HG03558 (cell line): ENCODE data around the gene TOB2.
A peak's percentile ranks its signal among the peaks of the same experiment; 100 is the strongest.
"Not testable (repeated sequence)": the region's sequence is repeated elsewhere in the genome, so short reads cannot be mapped to it uniquely, and the experiment has no call there.

Source experiments
- ATAC-seq: cut with Tn5 transposase; IDR thresholded peaks from one replicate; pipeline ENCODE4 v1.9.1; 2021; ENCODE audit warnings: moderate number of reproducible peaks; ENCODE audit not compliant: unreplicated experiment; ENCODE audit errors: extremely low read depth

Gene TOB2

GRCh38 chr22:41468381-41469217, 22.0 kb upstream of the TOB2 start, which contains the start of the genes ACO2 and PHF5A:
TSS of gene ACO2 (plus strand) at chr22:41469117. CDS start at chr22:41469147, 30 bp downstream.
TSS of gene PHF5A (minus strand) at chr22:41468692. CDS start at chr22:41468653, 39 bp downstream.
- peak; percentile 48 for ATAC-seq

GRCh38 chr22:41461901-41462300, 15.3 kb upstream of the TOB2 start:
- ATAC-seq: no peak

- not testable (repeated sequence) for ATAC-seq
These were observed 13.5 kb upstream of the TOB2 start for GRCh38 chr22:41460071-41460470.

GRCh38 chr22:41459431-41459830, 12.8 kb upstream of the TOB2 start:
- ATAC-seq: no peak

GRCh38 chr22:41458161-41458728, 11.6 kb upstream of the TOB2 start:
- ATAC-seq: no peak

- peak; percentile 28 for ATAC-seq
These were observed 1.7 kb upstream of the TOB2 start for GRCh38 chr22:41448189-41448808.

- ATAC-seq: no peak
These were observed 1.0 kb upstream of the TOB2 start for GRCh38 chr22:41447435-41448188.

- no peak for ATAC-seq
These were observed 522 bp downstream of the TOB2 start for GRCh38 chr22:41446057-41446501.

- no peak for ATAC-seq
These were observed 1.2 kb downstream of the TOB2 start for GRCh38 chr22:41445129-41446056.

- peak; percentile 43 for ATAC-seq
These were observed 2.1 kb downstream of the TOB2 start for GRCh38 chr22:41444360-41445128.

- no peak for ATAC-seq
These were observed 4.3 kb downstream of the TOB2 start for GRCh38 chr22:41442240-41442792.

- not testable (repeated sequence) for ATAC-seq
These were observed 6.1 kb downstream of the TOB2 start for GRCh38 chr22:41440511-41440910.

GRCh38 chr22:41437198-41437597, 9.4 kb downstream of the TOB2 start:
- no peak for ATAC-seq

GRCh38 chr22:41436322-41437113, 10.1 kb downstream of the TOB2 start:
- ATAC-seq: no peak

GRCh38 chr22:41435560-41435959, 11.0 kb downstream of the TOB2 start:
- no peak for ATAC-seq

- not testable (repeated sequence) for ATAC-seq
These were observed 12.1 kb downstream of the TOB2 start for GRCh38 chr22:41434361-41435003.

- ATAC-seq: not testable (repeated sequence)
These were observed 13.1 kb downstream of the TOB2 start for GRCh38 chr22:41433480-41433879.
